A673 (cell line): ENCODE data around the gene NKD2. TPM values are rescaled to one million over a fixed set of nuclear protein-coding genes. Genes with fewer than 3 reads are reported as not detected.

Experiments used
- BruUV-seq: library from RNA; stranded (reverse); fragments of 400-500 nt; replicated peaks from 2 replicates; lab custom pipeline; 2021; lab: Mats Ljungman, UMichigan
- CTCF ChIA-PET: fragments of 300-600 bp; sonication (Branson Sonifier 250); formaldehyde crosslinking; loops from one replicate; lab custom pipeline; 2022; ENCODE audit warnings: antibody characterized with exemption; lab: Charles Lee
- POLR2A ChIA-PET: fragments of 300-600 bp; sonication (Branson Sonifier 250); formaldehyde crosslinking; loops from one replicate; lab custom pipeline; 2022; ENCODE audit warnings: antibody characterized with exemption; ENCODE audit not compliant: low non-redundant PET; lab: Charles Lee
- DNase-seq: peaks from one replicate; pipeline ENCODE4 v3.0.0-alpha.2; 2015; ENCODE audit warnings: low spot score
- H3K27ac ChIP-seq: fragments of 200-600 bp; sonication (generic); 2 replicates; pipeline ENCODE4 v1.5.1; 2016; ENCODE audit warnings: mixed run types, low read depth, mild to moderate bottlenecking, mixed read lengths, antibody characterized with exemption, low read length; ENCODE audit not compliant: poor library complexity, severe bottlenecking
- H3K27me3 ChIP-seq: fragments of 200-600 bp; sonication (generic); replicated peaks from 2 replicates; pipeline ENCODE4 v1.6.1; 2017; ENCODE audit warnings: mixed run types, low read depth, mild to moderate bottlenecking, mixed read lengths, antibody characterized with exemption, low read length; ENCODE audit not compliant: insufficient read depth, poor library complexity
- H3K36me3 ChIP-seq: fragments of 200-600 bp; sonication (generic); 2 replicates; pipeline ENCODE4 v1.6.1; 2016; ENCODE audit warnings: mixed run types, mild to moderate bottlenecking, mixed read lengths, antibody characterized with exemption, low read length; ENCODE audit not compliant: insufficient read depth, poor library complexity, severe bottlenecking
- H3K4me1 ChIP-seq: fragments of 200-600 bp; sonication (generic); 2 replicates; pipeline ENCODE4 v1.6.1; 2017; ENCODE audit warnings: mixed run types, mild to moderate bottlenecking, mixed read lengths, antibody characterized with exemption, low read length; ENCODE audit not compliant: insufficient read depth, poor library complexity, severe bottlenecking
- H3K4me3 ChIP-seq: fragments of 200-600 bp; sonication (generic); 2 replicates; pipeline ENCODE4 v1.5.1; 2016; ENCODE audit warnings: low read depth, mixed run types, mild to moderate bottlenecking, mixed read lengths, low read length; ENCODE audit not compliant: poor library complexity, severe bottlenecking
- H3K9me3 ChIP-seq: fragments of 200-600 bp; sonication (generic); 2 replicates; pipeline ENCODE4 v1.6.1; 2016; ENCODE audit warnings: mixed run types, low read depth, mild to moderate bottlenecking, mixed read lengths, antibody characterized with exemption, low read length; ENCODE audit not compliant: poor library complexity, severe bottlenecking
- EZH2 ChIP-seq: fragments of 200-600 bp; sonication (generic); IDR thresholded peaks from 2 replicates; pipeline ENCODE4 v1.6.1; 2017; ENCODE audit warnings: borderline replicate concordance, low read depth, mild to moderate bottlenecking, mixed read lengths, antibody characterized with exemption, low read length; ENCODE audit not compliant: poor library complexity, severe bottlenecking
- intact Hi-C: fragments of 100-400 bp; cut with micrococcal nuclease; formaldehyde crosslinking; loops from one replicate; pipeline ENCODE4 v1.10.0; 2022; ENCODE audit not compliant: unreplicated experiment
- total RNA-seq: library from RNA; stranded (reverse); gene quantifications from 2 replicates; pipeline ENCODE4 v1.2.3, GENCODE V29; 2021
- TF ChIP-seq, protein P1 (sequence below): fragments of 300-800, 200-600 bp; sonication (generic); conservative IDR thresholded peaks from 2 replicates; pipeline ENCODE4 v1.5.1; 2017; ENCODE audit warnings: low read depth, mild to moderate bottlenecking, antibody characterized with exemption, low read length, moderate library complexity, mixed read lengths

NKD2 gene
- total RNA-seq, 1 experiment from 2014 or later = 23.5 TPM

DNA sequence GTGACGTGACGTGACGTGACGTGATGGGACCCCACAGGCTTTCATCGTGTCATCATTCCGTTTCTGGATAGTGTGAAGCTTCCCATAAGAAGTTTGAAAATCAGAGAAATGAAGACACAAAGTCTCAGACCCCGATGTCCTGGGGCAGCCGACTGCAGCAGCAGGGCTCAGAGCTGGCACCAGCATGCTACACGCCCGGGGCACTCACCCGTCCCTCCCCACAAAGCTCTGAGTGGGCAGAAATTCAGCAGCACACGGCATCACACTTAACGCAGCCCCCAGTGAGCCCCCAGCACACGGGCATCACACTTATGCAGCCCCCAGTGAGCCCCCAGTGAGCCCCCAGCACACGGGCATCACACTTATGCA lies 61.1 kb downstream of the NKD2 start:
- TF ChIP-seq, protein P1, sequence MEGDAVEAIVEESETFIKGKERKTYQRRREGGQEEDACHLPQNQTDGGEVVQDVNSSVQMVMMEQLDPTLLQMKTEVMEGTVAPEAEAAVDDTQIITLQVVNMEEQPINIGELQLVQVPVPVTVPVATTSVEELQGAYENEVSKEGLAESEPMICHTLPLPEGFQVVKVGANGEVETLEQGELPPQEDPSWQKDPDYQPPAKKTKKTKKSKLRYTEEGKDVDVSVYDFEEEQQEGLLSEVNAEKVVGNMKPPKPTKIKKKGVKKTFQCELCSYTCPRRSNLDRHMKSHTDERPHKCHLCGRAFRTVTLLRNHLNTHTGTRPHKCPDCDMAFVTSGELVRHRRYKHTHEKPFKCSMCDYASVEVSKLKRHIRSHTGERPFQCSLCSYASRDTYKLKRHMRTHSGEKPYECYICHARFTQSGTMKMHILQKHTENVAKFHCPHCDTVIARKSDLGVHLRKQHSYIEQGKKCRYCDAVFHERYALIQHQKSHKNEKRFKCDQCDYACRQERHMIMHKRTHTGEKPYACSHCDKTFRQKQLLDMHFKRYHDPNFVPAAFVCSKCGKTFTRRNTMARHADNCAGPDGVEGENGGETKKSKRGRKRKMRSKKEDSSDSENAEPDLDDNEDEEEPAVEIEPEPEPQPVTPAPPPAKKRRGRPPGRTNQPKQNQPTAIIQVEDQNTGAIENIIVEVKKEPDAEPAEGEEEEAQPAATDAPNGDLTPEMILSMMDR = no peak
- no peak for TF ChIP-seq EZH2
- Histone ChIP-seq H3K4me3 (no peak overlapping the region), H3K9me3 (no peaks in the 10 kb centered on the region), H3K27ac (no peak overlapping the region), H3K36me3 (no peaks in the 10 kb centered on the region), H3K27me3 (no peaks in the 10 kb centered on the region), H3K4me1 (no peaks in the 10 kb centered on the region)
- no peak for DNase-seq
- intact Hi-C loops = no loop called here
- ChIA-PET CTCF (no interaction called here), POLR2A (no interaction called here)
- BruUV-seq = no TSS peak

GRCh38 chr5:1073239-1074102 lies 64.9 kb downstream of the NKD2 start:
- H3K9me3 ChIP-seq = no peaks in the 10 kb centered on the region
- BruUV-seq = no TSS peak
- no peaks in the 10 kb centered on the region for H3K4me1 ChIP-seq
- no peak for DNase-seq
- POLR2A ChIA-PET = no interaction called here
- H3K4me3 ChIP-seq = no peak overlapping the region
- CTCF ChIA-PET = no interaction called here
- intact Hi-C loops = no loop called here
- TF ChIP-seq, protein P1 = no peak
- no peak for TF ChIP-seq EZH2
- H3K36me3 ChIP-seq = no peaks in the 10 kb centered on the region
- no peak overlapping the region for H3K27ac ChIP-seq
- no peaks in the 10 kb centered on the region for H3K27me3 ChIP-seq

DNA sequence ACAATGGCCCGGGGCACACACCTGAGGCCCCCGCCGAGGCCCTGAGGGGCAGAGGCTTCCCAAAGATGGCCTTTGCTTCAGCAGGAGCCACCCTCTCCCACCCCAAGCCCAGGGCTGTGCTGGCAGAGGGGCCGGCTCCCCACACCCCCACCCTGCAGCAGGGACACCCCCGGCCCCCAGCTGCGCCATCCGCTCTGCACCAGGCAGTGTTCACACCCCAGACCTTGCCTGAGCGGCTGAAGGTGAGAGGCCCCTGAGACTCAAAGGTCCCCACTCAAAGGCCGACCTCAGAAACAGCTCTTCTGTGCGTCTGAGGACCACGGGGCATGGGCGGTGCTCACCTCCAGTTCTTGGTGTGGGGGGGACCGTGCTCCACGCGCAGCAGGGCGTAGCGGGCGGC lies 65.6 kb downstream of the NKD2 start:
- no peak overlapping the region for H3K4me3 ChIP-seq
- peaks cover 1% of the 10 kb centered on the region for H3K36me3 ChIP-seq
- H3K4me1 ChIP-seq = no peaks in the 10 kb centered on the region
- TF ChIP-seq EZH2 = no peak
- TF ChIP-seq, protein P1 = no peak
- intact Hi-C loops = no loop called here
- ChIA-PET POLR2A (no interaction called here), CTCF (no interaction called here)
- H3K27ac ChIP-seq = no peak overlapping the region
- H3K27me3 ChIP-seq = no peaks in the 10 kb centered on the region
- DNase-seq = no peak
- no peaks in the 10 kb centered on the region for H3K9me3 ChIP-seq
- no TSS peak for BruUV-seq
